GM11168 (cell line): ENCODE measurements around the gene CACNB4.
"Not testable (repeated sequence)": the region's sequence is repeated elsewhere in the genome, so short reads cannot be mapped to it uniquely, and the experiment has no call there.

Experiments
- in situ Hi-C: fragments of 300-500 bp; cut with MboI; formaldehyde crosslinking; loops from one replicate; pipeline ENCODE4 v1.12.0; 2022; ENCODE audit warnings: low sequenced_read_pairs; ENCODE audit not compliant: unreplicated experiment

CACNB4 gene

GRCh38 chr2:151953467-151953866, 145.4 kb downstream of the CACNB4 start:
- in situ Hi-C loops: no loop called here

DNA sequence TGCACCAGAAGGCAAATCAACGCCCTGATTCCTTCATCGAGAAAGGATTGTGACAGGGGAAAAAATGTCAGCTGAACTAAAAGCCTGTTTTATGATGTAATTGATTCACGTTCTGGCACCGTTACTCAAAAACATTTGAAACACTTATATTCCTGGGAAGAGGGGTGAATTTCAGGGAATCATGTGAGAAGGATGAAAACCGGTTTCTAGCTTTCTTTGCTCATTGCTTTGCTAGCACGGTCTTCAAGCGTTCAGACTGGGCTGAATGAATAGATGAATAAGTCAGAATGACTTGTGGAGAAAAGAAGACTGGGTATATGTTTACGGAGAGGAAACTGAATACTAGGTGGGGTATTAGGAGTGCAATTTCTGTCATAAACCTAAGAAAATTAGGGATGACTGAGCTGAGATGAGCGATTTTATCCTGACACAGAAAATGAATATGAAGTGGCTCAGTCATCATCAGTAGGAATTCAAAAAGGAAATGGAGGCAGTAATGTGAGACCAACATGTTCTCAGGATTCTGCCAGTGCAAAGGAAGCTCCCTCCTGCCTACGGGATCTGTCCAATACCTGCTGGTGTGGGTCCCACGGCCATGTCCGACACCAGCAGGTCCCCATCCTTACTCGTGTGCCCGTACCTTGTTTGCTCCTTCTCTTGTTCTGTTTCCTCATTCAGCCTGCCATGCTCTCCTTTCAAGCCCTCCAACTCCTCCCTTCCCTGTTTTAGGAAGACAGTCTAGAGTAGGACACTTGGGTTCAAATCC, 146.0 kb downstream of the CACNB4 start:
- in situ Hi-C loops: no loop called here

- in situ Hi-C loops: no loop called here
Measured at GRCh38 chr2:151947813-151948165, 151.1 kb downstream of the CACNB4 start.

DNA sequence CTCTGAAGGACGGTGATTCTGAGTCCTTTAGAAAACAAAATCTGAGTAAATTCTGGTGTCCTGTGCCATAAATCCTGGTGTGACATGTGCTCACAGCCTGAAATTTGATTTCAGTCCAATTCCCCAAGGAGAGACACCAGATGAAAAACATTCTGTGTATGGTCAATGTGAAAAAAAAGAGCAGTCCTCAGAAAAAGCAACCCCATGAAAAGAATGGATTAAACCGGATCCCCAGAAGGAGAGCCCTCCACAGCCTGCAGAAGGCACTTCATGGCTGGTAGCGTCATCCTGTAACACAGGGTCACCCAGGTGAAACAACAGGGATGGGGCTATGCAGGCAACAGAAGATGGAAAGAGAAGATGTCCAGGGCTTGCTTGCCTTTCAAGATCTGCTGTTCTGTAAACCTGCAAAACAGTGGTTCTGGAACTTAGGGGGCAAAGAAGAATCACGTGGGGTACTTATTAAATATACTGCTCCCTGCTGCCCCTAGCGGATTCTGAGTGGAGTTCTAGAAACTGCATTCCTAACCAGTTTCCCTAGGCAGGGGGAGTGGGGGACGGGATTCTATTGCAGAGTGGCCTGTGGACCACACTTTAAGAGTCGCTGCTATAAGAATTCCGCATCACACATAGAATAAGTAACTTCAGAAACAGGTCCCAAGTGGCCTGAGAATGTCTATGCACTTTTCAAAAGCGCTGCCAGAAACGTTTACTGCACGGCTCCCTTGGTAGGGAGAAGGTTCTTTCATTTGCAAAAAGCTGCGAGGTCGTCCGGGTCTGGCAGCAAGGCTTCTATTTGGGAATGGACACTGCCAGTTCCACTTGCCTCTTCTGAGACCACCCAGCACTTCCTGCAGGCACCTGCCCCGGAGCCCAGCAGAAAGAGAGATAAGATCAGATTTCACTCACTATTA, 151.7 kb downstream of the CACNB4 start:
- in situ Hi-C loops: no loop called here

DNA sequence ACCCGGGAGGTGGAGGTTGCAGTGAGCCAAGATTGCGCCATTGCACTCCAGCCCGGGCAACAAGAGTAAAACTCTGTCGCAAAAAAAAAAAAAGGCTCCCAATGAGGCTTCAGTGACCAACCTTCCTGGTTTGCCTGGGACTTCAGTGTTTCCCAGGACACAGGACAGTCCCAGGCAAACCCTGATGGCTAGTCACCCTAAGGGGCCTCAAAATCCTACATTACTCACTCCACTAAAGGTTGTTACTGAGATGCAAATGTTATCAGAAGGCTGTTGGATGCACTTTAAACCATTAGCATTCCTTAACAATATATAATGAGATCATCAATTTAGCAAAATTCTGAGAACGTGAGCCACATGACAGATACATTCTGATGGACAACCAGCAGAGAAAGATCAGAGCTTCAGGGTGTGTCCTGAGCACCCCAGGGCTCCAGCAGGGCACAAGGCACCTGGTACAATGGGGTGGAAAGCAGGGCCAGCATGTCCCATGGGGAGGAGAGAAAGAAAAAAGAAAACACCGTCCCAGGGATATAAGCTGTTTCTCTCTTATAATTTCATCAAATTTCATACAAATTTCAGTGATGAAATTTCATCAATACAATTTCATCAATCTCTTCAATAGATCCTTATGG, 152.5 kb downstream of the CACNB4 start:
- in situ Hi-C loops: no loop called here

- in situ Hi-C loops: no loop called here
Measured at GRCh38 chr2:151945602-151946001, 153.2 kb downstream of the CACNB4 start.

- in situ Hi-C loops: no loop called here
Measured at GRCh38 chr2:151945186-151945585, 153.7 kb downstream of the CACNB4 start.

DNA sequence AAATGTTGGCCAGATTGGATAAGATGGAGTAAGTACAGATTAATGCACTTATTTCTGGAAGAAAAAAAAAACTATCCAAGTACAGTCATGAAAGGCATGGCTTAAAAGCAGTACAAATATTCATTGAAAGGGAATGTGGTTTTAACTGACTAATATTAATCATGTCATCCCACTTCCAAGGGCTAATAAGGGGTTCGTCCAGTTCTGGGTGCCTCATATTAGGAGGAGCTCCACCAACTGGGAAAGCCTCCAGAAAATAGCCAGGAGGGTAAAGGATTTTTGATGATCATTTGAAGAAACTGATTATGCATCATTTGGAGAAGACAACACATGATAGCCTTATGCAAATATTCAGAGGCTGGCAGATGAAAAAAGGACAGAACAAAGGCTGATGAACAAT, 155.4 kb downstream of the CACNB4 start:
- in situ Hi-C loops: no loop called here

- in situ Hi-C loops: not testable (repeated sequence)
Measured at GRCh38 chr2:151942540-151943205, 156.2 kb downstream of the CACNB4 start.

- in situ Hi-C loops: no loop called here
Measured at GRCh38 chr2:151937966-151938365, 160.9 kb downstream of the CACNB4 start.

- in situ Hi-C loops: no loop called here
Measured at GRCh38 chr2:151936626-151937025, 162.2 kb downstream of the CACNB4 start.

DNA sequence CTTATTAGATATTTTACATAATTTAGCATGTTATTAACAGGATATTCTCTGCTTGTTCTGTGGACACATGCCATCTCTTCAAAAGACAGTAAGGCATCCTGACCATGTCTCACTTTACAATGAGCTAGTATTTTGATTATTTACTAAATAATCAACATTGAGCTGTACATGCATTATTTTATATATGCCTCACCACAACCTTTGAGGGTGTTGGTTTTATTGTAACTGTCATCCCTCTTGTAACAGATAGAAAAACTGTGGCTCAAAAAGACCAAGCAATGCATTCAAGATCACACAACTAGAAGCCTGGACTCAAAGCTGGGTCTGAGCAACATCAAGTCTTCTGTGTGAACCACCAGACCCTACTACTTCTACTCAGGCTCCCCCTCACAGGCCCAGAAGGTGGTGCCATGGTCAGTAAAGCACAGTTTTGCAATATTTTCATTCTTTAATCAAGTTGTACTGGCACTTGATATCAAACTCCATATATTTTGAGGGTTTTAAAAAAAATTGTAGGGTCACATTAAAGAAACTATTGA, 165.5 kb downstream of the CACNB4 start:
- in situ Hi-C loops: no loop called here

GRCh38 chr2:151931756-151932155, 167.1 kb downstream of the CACNB4 start:
- in situ Hi-C loops: no loop called here

DNA sequence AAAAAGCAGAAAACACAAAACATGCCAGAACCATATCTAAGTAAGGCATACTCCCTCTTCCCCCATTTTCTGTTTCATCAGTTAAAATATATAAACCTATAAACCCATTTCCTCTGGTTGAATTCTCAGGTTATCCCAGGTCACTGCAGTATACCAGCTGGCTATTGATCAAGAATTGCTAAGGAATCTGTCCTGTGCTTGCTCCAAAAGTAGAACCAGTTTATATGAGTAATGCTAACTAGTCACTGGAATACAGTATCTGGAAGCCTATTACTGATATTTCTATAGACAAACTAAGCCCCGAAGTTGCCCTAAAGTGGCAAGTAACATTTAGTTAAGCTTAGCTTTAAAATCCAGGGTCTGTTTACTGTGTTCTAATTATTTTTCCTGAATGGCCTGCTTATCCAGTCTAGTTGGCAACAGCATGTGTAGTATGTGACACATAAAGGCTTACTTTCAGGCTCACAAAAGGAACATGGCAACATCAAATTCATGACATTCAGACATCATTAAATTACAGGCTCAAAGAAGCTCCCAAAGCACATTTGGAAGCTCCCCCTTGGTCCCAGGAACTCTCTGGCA, 167.7 kb downstream of the CACNB4 start:
- in situ Hi-C loops: no loop called here

GRCh38 chr2:151930042-151930441, 168.8 kb downstream of the CACNB4 start:
- in situ Hi-C loops: no loop called here

DNA sequence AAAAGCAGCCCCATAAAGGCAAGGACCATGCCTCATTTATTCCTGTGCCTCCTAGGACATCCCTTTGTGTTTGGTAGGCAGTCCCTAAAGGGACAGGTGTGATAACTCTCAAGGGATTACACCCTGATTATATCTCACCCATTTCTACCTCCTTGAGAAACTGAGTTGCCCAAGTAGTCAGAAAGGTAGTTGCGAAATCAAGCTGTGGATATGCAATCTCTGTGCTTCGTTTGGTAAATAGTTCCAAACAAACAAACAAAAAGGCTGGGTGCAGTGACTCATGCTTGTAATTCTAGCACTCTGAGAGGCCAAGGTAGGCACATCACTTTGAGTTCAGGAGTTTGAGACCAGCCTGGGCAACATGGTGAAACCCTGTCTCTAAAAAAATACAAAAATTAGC, 170.5 kb downstream of the CACNB4 start:
- in situ Hi-C loops: no loop called here

DNA sequence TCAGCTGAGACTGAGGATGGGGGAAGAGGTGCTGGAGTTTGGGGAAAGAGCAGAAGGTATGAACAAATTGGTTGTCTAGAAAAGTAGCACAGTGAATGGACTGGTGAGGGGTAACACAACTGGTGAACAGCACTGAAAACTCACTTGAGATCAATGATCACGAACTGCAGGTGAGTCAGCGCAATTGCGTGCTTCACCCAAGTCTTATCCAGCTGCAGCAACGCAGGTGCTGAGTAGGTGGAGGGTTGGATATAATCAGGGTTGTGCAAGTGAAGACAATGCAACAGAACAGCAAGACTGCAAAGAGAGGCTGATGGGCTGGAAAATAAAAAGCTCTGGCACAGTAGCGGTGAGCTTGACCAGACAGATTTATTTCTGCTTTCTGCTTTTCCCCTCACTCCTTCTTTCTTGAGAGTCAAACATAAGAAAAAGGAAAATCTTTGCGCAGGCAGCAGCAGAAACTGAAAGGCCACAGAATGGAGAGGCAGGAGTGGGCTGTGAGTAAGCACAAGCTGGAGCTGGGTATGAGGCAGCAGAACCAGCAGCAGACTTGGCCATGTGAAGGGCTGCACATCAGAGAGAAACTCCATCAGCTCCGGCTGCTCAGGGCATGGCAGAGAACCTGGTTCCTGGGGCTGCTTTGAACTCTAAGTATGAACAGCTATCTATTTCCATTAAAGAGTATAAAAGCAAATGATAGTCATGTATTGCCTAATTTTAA, 171.2 kb downstream of the CACNB4 start:
- in situ Hi-C loops: no loop called here

GRCh38 chr2:151922845-151923666, 175.8 kb downstream of the CACNB4 start:
- in situ Hi-C loops: no loop called here
